Mesendoderm (in vitro differentiated cells): Measurements from ENCODE around the gene HSDL1.
"Not testable (repeated sequence)": the region's sequence is repeated elsewhere in the genome, so short reads cannot be mapped to it uniquely, and the experiment has no call there.

Source experiments
- DNase-seq: peaks from one replicate; pipeline ENCODE4 v3.0.0; 2013
- H2AK5ac ChIP-seq: 2 replicates; pipeline ENCODE4 v1.6.1; 2013; ENCODE audit warnings: low read length, inconsistent platforms
- H2BK120ac ChIP-seq: 2 replicates; pipeline ENCODE4 v1.6.1; 2013; ENCODE audit warnings: low read depth, mild to moderate bottlenecking, low read length, moderate library complexity, mixed read lengths
- H2BK15ac ChIP-seq: replicated peaks from 2 replicates; pipeline ENCODE4 v1.6.1; 2013; ENCODE audit warnings: low read depth, mild to moderate bottlenecking, moderate library complexity
- H2BK5ac ChIP-seq: 2 replicates; pipeline ENCODE4 v1.6.1; 2013; ENCODE audit warnings: low read length, inconsistent platforms
- H3K18ac ChIP-seq: 2 replicates; pipeline ENCODE4 v1.6.1; 2013; ENCODE audit warnings: mild to moderate bottlenecking, low read length, mixed read lengths
- H3K23ac ChIP-seq: one replicate; pipeline ENCODE4 v1.6.1; 2013; ENCODE audit warnings: low read length
- H3K27ac ChIP-seq: 2 replicates; pipeline ENCODE4 v1.5.1; 2013; ENCODE audit warnings: low read depth, mild to moderate bottlenecking, inconsistent platforms, low read length, moderate library complexity
- H3K27me3 ChIP-seq: 2 replicates; pipeline ENCODE4 v1.6.1; 2013; ENCODE audit warnings: low read length, control low read depth, mild to moderate bottlenecking, inconsistent platforms; ENCODE audit not compliant: insufficient read depth, poor library complexity
- H3K36me3 ChIP-seq: 2 replicates; pipeline ENCODE4 v1.6.1; 2013; ENCODE audit warnings: low read length, inconsistent platforms; ENCODE audit not compliant: control insufficient read depth, insufficient read depth
- H3K4ac ChIP-seq: one replicate; pipeline ENCODE4 v1.6.1; 2013; ENCODE audit warnings: low read depth, mild to moderate bottlenecking, low read length, moderate library complexity
- H3K4me1 ChIP-seq: 2 replicates; pipeline ENCODE4 v1.6.1; 2013; ENCODE audit warnings: low read depth, low read length, inconsistent platforms; ENCODE audit not compliant: control insufficient read depth
- H3K4me2 ChIP-seq: 2 replicates; pipeline ENCODE4 v1.6.1; 2013; ENCODE audit warnings: low read length
- H3K4me3 ChIP-seq: 2 replicates; pipeline ENCODE4 v1.5.1; 2013; ENCODE audit warnings: mild to moderate bottlenecking, low read length
- H3K56ac ChIP-seq: one replicate; pipeline ENCODE4 v1.6.1; 2013; ENCODE audit warnings: low read length
- H3K79me1 ChIP-seq: 2 replicates; pipeline ENCODE4 v1.6.1; 2013; ENCODE audit warnings: low read length, inconsistent platforms
- H3K79me2 ChIP-seq: 2 replicates; pipeline ENCODE4 v1.6.1; 2013; ENCODE audit warnings: mild to moderate bottlenecking, low read length; ENCODE audit not compliant: control insufficient read depth, insufficient read depth
- H3K9ac ChIP-seq: 2 replicates; pipeline ENCODE4 v1.6.1; 2013; ENCODE audit warnings: low read length, inconsistent platforms
- H4K5ac ChIP-seq: one replicate; pipeline ENCODE4 v1.6.1; 2013; ENCODE audit warnings: low read length
- H4K8ac ChIP-seq: one replicate; pipeline ENCODE4 v1.6.1; 2013; ENCODE audit warnings: low read depth, mild to moderate bottlenecking, control low read depth, low read length, moderate library complexity
- WGBS: extraction: QIAGEN DNeasy Blood & Tissue Kit; methylation state at CpG from one replicate; pipeline ENCODE4 v1.1.7; 2013; ENCODE audit warnings: low lambda C conversion rate, missing lambda C conversion rate; ENCODE audit not compliant: insufficient coverage; ENCODE audit errors: extremely low coverage; 5-methylcytosine and 5-hydroxymethylcytosine counted together

HSDL1 gene

DNA sequence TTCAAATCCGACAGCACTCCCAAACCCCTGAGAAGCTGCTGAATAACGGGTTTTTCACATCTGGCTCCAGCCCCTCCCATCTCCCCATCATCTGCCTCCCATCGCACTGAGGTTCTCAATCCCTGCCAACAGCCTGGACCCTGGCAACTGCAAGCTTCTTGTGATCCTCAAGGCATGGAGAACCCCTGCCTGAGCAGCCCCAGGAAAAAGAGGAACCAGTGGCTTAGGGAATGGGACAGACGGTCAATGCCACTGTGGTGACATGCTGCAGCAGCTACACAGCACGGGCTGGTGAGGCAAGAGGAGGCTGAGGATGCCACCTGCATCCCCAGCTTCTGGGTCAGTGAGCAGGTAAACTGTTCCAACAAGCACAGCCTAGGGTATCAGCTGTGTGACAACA lies 25.0 kb downstream of the HSDL1 start:
- Histone ChIP-seq H2BK5ac (no peak overlapping the region), H3K4ac (no peak overlapping the region), H3K36me3 (no peaks in the 10 kb centered on the region), H2AK5ac (no peak overlapping the region), H3K27me3 (no peaks in the 10 kb centered on the region), H4K5ac (no peak overlapping the region), H3K56ac (no peak overlapping the region), H3K4me1 (peaks cover 2% of the 10 kb centered on the region), H3K79me2 (peaks cover 11% of the 10 kb centered on the region), H2BK120ac (no peak overlapping the region), H2BK15ac (no peak overlapping the region), H3K23ac (no peak overlapping the region), H4K8ac (no peak overlapping the region), H3K4me3 (no peak overlapping the region), H3K27ac (no peak overlapping the region), H3K79me1 (no peaks in the 10 kb centered on the region), H3K4me2 (no peak overlapping the region), H3K9ac (no peak overlapping the region), H3K18ac (no peak overlapping the region)
- WGBS = no CpG with 5 or more reads among the region's 5 CpGs
- no peak for DNase-seq

- no peak overlapping the region for H2AK5ac ChIP-seq
- no peak overlapping the region for H3K18ac ChIP-seq
- no peak overlapping the region for H4K5ac ChIP-seq
- H3K4ac ChIP-seq = no peak overlapping the region
- H3K36me3 ChIP-seq = no peaks in the 10 kb centered on the region
- H3K27ac ChIP-seq = no peak overlapping the region
- H2BK5ac ChIP-seq = no peak overlapping the region
- H2BK120ac ChIP-seq = no peak overlapping the region
- H3K23ac ChIP-seq = no peak overlapping the region
- H3K9ac ChIP-seq = no peak overlapping the region
- H3K4me1 ChIP-seq = peaks cover 2% of the 10 kb centered on the region
- H3K56ac ChIP-seq = no peak overlapping the region
- H3K79me2 ChIP-seq = peaks cover 16% of the 10 kb centered on the region
- no peak for DNase-seq
- no peak overlapping the region for H3K4me2 ChIP-seq
- H3K4me3 ChIP-seq = no peak overlapping the region
- no peak overlapping the region for H4K8ac ChIP-seq
- no CpG with 5 or more reads among the region's 13 CpGs for WGBS
- no peaks in the 10 kb centered on the region for H3K79me1 ChIP-seq
- H3K27me3 ChIP-seq = no peaks in the 10 kb centered on the region
- no peak overlapping the region for H2BK15ac ChIP-seq
These were observed 25.6 kb downstream of the HSDL1 start for GRCh38 chr16:84119368-84119767.

DNA sequence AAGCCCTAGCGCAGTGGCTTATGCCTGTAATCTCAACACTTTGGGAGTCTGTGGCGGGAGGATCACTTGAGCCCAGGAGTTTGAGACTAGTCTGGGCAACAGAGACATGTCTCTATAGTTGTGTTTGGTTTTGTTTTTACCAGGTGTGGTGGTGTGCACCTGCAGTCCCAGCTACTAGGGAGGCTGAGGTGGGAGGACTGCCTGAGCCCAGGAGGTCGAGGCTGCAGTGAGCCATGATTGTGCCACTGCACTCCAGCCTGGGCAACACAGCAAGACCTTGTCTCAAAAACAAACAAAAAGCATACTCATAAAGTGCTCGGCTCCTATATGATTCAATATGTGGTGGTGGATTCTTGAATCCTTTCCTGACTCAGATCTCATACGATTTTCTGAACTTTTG lies 26.7 kb downstream of the HSDL1 start:
- H2BK120ac ChIP-seq, H3K56ac ChIP-seq, DNase-seq, H3K4ac ChIP-seq, H3K4me2 ChIP-seq, H4K5ac ChIP-seq, H3K79me1 ChIP-seq, H3K4me3 ChIP-seq, H3K4me1 ChIP-seq, H3K36me3 ChIP-seq, H2AK5ac ChIP-seq, H3K27me3 ChIP-seq, H2BK5ac ChIP-seq, H3K23ac ChIP-seq, H4K8ac ChIP-seq, H3K18ac ChIP-seq, H2BK15ac ChIP-seq, H3K9ac ChIP-seq, H3K27ac ChIP-seq: not testable (repeated sequence)
- peaks cover 20% of the 10 kb centered on the region for H3K79me2 ChIP-seq
- no CpG with 5 or more reads among the region's 5 CpGs for WGBS

DNA sequence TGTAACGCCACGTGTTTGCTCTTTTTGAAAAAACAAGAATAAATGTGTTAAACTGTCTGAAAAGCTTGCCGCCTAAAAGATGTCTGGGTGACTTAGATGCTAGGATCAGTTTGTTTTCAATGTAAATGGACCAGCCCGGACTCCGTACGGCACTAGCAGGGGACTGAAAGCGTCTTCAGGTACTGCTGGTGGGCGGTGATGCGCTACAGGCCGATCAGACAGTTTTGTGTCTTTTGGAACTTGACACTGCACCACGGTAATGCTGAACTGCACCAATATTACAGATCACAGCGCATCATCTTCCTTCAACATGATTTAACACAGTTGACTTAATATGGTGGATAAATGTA lies 27.5 kb downstream of the HSDL1 start:
- no peak overlapping the region for H2BK5ac ChIP-seq
- H3K27me3 ChIP-seq = no peaks in the 10 kb centered on the region
- peak overlapping the region; percentile 67 for H3K4me2 ChIP-seq
- H4K5ac ChIP-seq = no peak overlapping the region
- no peak overlapping the region for H4K8ac ChIP-seq
- H3K79me2 ChIP-seq = peaks cover 20% of the 10 kb centered on the region
- peak overlapping the region; percentile 97 for H3K56ac ChIP-seq
- no peaks in the 10 kb centered on the region for H3K36me3 ChIP-seq
- no peak overlapping the region for H2BK15ac ChIP-seq
- H3K23ac ChIP-seq = no peak overlapping the region
- H3K4me1 ChIP-seq = peaks cover 2% of the 10 kb centered on the region
- peak overlapping the region; percentile 96 for H3K9ac ChIP-seq
- peak; percentile 61 for DNase-seq
- no peak overlapping the region for H2BK120ac ChIP-seq
- no peak overlapping the region for H3K18ac ChIP-seq
- H3K27ac ChIP-seq = peak overlapping the region; percentile 47
- WGBS = no CpG with 5 or more reads among the region's 12 CpGs
- H3K4me3 ChIP-seq = peak overlapping the region; percentile 92
- no peak overlapping the region for H2AK5ac ChIP-seq
- H3K4ac ChIP-seq = peak overlapping the region; percentile 19
- H3K79me1 ChIP-seq = no peaks in the 10 kb centered on the region

DNA sequence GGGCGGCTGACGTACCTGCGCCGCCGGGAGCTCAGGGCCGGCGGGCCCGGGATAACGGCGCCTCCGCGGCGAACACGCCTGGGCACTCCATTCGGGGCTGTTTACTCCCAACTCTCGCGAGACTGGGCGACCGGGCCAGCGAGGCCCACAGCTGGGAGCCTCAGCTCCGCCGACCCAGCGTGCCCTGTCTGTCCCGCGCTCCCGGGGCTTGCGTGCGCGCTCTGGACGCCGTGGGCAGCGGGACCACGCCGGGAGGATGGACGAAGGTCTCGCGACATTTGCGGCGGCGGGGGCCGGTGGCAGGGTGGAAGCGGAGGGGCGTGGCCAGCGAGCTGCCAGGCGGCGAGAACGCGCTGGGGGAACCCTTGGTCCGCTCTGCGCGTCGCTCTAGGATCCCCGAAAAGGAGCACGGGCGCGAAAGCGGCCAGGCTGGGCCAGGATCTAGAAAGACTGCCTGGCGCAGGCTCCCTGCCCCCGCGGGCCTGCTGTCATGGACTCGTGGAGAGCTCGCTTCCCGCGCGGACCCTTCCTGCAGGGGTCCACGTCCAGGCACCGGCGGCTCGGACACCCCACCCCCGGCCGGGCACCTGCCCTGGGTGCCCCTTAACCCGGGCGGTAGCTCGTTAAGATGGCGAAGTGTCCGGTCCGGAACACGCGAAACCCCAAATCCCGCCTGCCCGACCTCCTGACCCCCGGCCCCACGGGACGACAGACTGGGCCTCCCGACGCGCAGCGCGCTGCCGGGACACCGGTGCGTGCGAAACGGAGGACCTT lies 28.1 kb downstream of the HSDL1 start, which contains the start of gene MBTPS1:
Gene MBTPS1, minus strand, starts transcription at position 223 of the 774 bp plus-strand sequence. CDS start 15,159 bp downstream, outside the sequence.
- peaks cover 2% of the 10 kb centered on the region for H3K4me1 ChIP-seq
- DNase-seq = peak; percentile 99
- H2BK15ac ChIP-seq = no peak within 1 kb of the TSS
- H3K27me3 ChIP-seq = no peaks in the 10 kb centered on the region
- H3K56ac ChIP-seq = peak within 1 kb of the TSS; percentile 97
- peak within 1 kb of the TSS; percentile 67 for H3K4me2 ChIP-seq
- H3K79me1 ChIP-seq = no peaks in the 10 kb centered on the region
- no peak within 1 kb of the TSS for H2BK120ac ChIP-seq
- H3K4me3 ChIP-seq = peak within 1 kb of the TSS; percentile 96
- no CpG with 5 or more reads among the region's 94 CpGs for WGBS
- no peak within 1 kb of the TSS for H4K5ac ChIP-seq
- peak within 1 kb of the TSS; percentile 96 for H3K9ac ChIP-seq
- H3K27ac ChIP-seq = peak within 1 kb of the TSS; percentile 83
- H3K79me2 ChIP-seq = peaks cover 23% of the 10 kb centered on the region
- H2BK5ac ChIP-seq = no peak within 1 kb of the TSS
- no peaks in the 10 kb centered on the region for H3K36me3 ChIP-seq
- H2AK5ac ChIP-seq = no peak within 1 kb of the TSS
- H4K8ac ChIP-seq = peak within 1 kb of the TSS; percentile 95
- H3K23ac ChIP-seq = no peak within 1 kb of the TSS
- peak within 1 kb of the TSS; percentile 96 for H3K18ac ChIP-seq
- peak within 1 kb of the TSS; percentile 82 for H3K4ac ChIP-seq
